Smooth muscle cell (in vitro differentiated cells): ENCODE data around the gene NACC2. TPM values are rescaled to one million over a fixed set of nuclear protein-coding genes. Genes with fewer than 3 reads are reported as not detected.

ENCODE experiments used
- DNase-seq: peaks from one replicate; lab custom pipeline; 2025; ENCODE audit not compliant: unreplicated experiment; lab: John Stamatoyannopoulos, UW
- H2AFZ ChIP-seq: fragments of 200-600 bp; sonication (generic); 2 replicates; pipeline ENCODE4 v1.6.0; 2016; ENCODE audit warnings: antibody characterized with exemption, low read depth, mild to moderate bottlenecking
- H3F3A ChIP-seq: fragments of 200-600 bp; sonication (generic); 2 replicates; pipeline ENCODE4 v1.6.0; 2017; ENCODE audit warnings: antibody characterized with exemption, low read depth
- H3K27ac ChIP-seq: fragments of 200-600 bp; sonication (generic); 2 replicates; pipeline ENCODE4 v1.5.1; 2016; ENCODE audit warnings: low read depth, mild to moderate bottlenecking
- H3K27me3 ChIP-seq: fragments of 200-600 bp; sonication (generic); 2 replicates; pipeline ENCODE4 v1.6.1; 2016; ENCODE audit warnings: low read depth, mild to moderate bottlenecking
- H3K36me3 ChIP-seq: fragments of 200-600 bp; sonication (generic); 2 replicates; pipeline ENCODE4 v1.5.1; 2016; ENCODE audit warnings: low read depth
- H3K4me1 ChIP-seq: fragments of 200-600 bp; sonication (generic); 2 replicates; pipeline ENCODE4 v1.5.1; 2016; ENCODE audit warnings: low read depth
- H3K4me2 ChIP-seq: fragments of 200-600 bp; sonication (generic); 2 replicates; pipeline ENCODE4 v1.6.0; 2016; ENCODE audit warnings: mild to moderate bottlenecking
- H3K4me3 ChIP-seq: fragments of 200-600 bp; sonication (generic); 2 replicates; pipeline ENCODE4 v1.5.1; 2016; ENCODE audit warnings: mild to moderate bottlenecking
- H3K79me2 ChIP-seq: fragments of 200-600 bp; sonication (generic); 2 replicates; pipeline ENCODE4 v1.6.0; 2016; ENCODE audit warnings: low read depth, mild to moderate bottlenecking
- H3K9ac ChIP-seq: fragments of 200-600 bp; sonication (generic); 2 replicates; pipeline ENCODE4 v1.6.0; 2016; ENCODE audit warnings: low read depth
- H3K9me3 ChIP-seq: fragments of 200-600 bp; sonication (generic); replicated peaks from 2 replicates; pipeline ENCODE4 v1.5.1; 2016; ENCODE audit warnings: low read depth
- H4K20me1 ChIP-seq: fragments of 200-600 bp; sonication (generic); 2 replicates; pipeline ENCODE4 v1.6.0; 2016; ENCODE audit warnings: low read depth
- WGBS: methylation state at CpG from one replicate; pipeline ENCODE4 v1.1.7; 2016; ENCODE audit warnings: low lambda C conversion rate; 5-methylcytosine and 5-hydroxymethylcytosine counted together
- polyA plus RNA-seq: library from polyadenylated mRNA; unstranded; fragments of >200 nt; fragmentation: Nextera tagmentation; extraction: Ambion mirVana; gene quantifications from 2 replicates; pipeline ENCODE4 v1.2.1, GENCODE V29; 2016
- total RNA-seq: library from RNA; depleted of rRNA; stranded (reverse); fragments of >200 nt; gene quantifications from 2 replicates; pipeline ENCODE4 v1.2.3, GENCODE V29; 2014
- TF ChIP-seq, protein P1 (sequence below): fragments of 200-600 bp; sonication (generic); IDR thresholded peaks from 2 replicates; pipeline ENCODE4 v1.5.1; 2017; ENCODE audit warnings: borderline replicate concordance, mild to moderate bottlenecking, antibody characterized with exemption; ENCODE audit not compliant: insufficient read depth, poor library complexity, severe bottlenecking

Gene NACC2
- total and polyA plus RNA-seq, 2 experiments from 2014 or later: 6.7 to 8.8 TPM

DNA sequence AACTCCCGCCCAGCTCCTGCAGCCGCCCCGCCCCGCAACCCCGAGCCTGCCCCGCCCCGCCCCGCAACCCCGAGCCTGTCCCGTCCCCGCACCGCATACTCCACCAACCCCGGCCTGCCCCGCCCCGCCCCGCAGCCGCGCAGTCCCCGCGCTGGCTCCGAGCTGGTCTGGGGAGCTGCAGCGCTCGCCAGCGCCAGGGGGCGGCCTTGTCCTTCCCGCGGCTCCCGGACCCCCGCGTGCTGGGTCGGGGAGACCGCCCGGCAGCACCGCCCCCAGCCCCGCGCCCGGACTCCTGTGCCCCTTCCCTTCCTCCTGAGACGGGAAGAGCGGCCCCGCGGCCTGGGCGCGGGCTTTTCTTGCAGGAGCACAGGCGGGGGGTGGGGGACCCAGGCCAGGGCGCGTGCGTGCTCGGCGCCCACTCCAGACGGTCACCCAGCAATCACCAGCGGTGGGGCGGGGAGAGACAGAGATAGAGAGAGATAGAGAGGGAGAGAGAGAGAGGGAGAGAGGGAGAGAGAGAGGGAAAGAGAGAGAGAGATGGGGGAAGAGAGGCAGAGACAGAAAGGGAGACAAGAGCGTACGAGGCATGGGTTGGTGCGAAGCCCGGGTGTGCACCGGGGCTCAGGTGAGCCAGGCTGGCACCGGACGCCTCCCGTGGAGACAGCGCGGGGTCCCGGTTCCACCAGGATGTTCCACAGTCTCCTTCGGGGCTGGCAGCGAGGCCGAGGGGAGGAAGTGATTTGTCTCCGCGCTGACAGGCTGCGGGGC is 38.3 kb upstream of the NACC2 start:
- TF ChIP-seq, protein P1, sequence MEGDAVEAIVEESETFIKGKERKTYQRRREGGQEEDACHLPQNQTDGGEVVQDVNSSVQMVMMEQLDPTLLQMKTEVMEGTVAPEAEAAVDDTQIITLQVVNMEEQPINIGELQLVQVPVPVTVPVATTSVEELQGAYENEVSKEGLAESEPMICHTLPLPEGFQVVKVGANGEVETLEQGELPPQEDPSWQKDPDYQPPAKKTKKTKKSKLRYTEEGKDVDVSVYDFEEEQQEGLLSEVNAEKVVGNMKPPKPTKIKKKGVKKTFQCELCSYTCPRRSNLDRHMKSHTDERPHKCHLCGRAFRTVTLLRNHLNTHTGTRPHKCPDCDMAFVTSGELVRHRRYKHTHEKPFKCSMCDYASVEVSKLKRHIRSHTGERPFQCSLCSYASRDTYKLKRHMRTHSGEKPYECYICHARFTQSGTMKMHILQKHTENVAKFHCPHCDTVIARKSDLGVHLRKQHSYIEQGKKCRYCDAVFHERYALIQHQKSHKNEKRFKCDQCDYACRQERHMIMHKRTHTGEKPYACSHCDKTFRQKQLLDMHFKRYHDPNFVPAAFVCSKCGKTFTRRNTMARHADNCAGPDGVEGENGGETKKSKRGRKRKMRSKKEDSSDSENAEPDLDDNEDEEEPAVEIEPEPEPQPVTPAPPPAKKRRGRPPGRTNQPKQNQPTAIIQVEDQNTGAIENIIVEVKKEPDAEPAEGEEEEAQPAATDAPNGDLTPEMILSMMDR: peak; percentile 59
- DNase-seq: no peak
- Histone ChIP-seq H3K79me2 (no peaks in the 10 kb centered on the region), H3F3A (peaks cover 5% of the 10 kb centered on the region), H3K27me3 (peaks cover 17% of the 10 kb centered on the region), H4K20me1 (no peaks in the 10 kb centered on the region), H3K36me3 (no peaks in the 10 kb centered on the region), H3K4me3 (peak overlapping the region; percentile 64), H3K27ac (no peak overlapping the region), H3K9ac (no peak overlapping the region), H3K4me1 (peaks cover 6% of the 10 kb centered on the region), H3K4me2 (peak overlapping the region; percentile 98), H3K9me3 (no peaks in the 10 kb centered on the region), H2AFZ (peak overlapping the region; percentile 96)
- WGBS: 12% methylated on average over 40 of the region's 69 CpGs

DNA sequence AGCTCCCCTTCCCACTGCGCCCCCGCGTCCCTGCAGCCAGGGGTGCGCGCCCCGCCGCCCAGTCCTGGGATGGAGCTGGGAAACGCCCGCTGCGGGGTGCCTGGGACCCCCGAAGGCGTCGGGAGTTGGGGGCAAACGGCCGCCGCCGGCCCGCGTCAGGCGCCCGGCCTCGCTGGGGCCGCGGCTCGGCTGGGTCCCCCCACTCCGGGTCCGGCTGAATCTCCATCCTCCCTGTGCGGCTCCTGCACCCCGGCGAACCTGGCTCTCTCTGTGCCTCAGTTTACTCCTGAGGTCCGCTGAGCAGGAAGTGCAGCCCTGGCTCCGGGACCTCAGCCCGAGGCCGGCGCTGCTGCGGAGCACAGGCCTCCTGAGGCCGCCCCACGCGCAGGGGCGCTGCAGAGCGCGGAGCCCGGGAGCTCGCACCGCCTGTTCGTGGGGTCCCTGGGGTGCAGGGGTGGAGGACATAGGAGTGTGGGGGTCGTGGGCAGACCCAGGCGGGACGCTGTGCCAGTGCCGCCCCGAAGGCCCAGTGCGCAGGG is 37.5 kb upstream of the NACC2 start:
- Histone ChIP-seq H3K36me3 (no peaks in the 10 kb centered on the region), H3K4me1 (peaks cover 6% of the 10 kb centered on the region), H3K4me2 (peak overlapping the region; percentile 61), H3K9me3 (no peaks in the 10 kb centered on the region), H3K27ac (no peak overlapping the region), H3K9ac (no peak overlapping the region), H3K79me2 (no peaks in the 10 kb centered on the region), H3K4me3 (no peak overlapping the region), H3K27me3 (peaks cover 17% of the 10 kb centered on the region), H4K20me1 (no peaks in the 10 kb centered on the region), H2AFZ (no peak overlapping the region), H3F3A (peaks cover 5% of the 10 kb centered on the region)
- DNase-seq: no peak
- TF ChIP-seq, protein P1: no peak
- 58% methylated on average over 46 of the region's 52 CpGs for WGBS

GRCh38 chr9:136131629-136132511 is 36.8 kb upstream of the NACC2 start:
- WGBS: 85% methylated on average over 31 of the region's 31 CpGs
- DNase-seq: no peak
- TF ChIP-seq, protein P1: no peak
- Histone ChIP-seq H3K27me3 (peaks cover 17% of the 10 kb centered on the region), H3K4me1 (peaks cover 6% of the 10 kb centered on the region), H3K9ac (no peak overlapping the region), H3F3A (peaks cover 5% of the 10 kb centered on the region), H3K4me3 (no peak overlapping the region), H3K4me2 (no peak overlapping the region), H4K20me1 (no peaks in the 10 kb centered on the region), H3K36me3 (no peaks in the 10 kb centered on the region), H3K9me3 (no peaks in the 10 kb centered on the region), H3K27ac (no peak overlapping the region), H3K79me2 (no peaks in the 10 kb centered on the region), H2AFZ (no peak overlapping the region)
